ENCODE results near the gene CCDC148.

DNA sequence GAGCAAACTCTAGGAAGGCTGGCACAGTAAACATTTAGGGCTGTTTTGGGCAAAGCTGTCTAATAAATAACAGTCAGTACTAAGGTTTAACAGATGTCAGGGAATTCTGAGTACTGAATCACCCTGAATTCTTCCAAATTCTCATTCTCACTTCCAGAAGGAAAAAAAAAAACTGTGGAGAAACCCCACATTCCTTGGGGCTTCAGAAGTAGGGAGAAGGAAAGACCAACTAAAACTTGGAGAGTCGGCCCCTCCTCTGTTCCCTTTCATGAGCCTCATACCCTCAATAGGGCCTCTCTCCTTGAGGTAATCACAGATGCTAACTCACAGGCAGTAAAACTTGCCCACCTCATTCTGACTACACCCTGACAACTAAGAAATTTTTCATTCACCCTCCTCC is 62.1 kb downstream of the CCDC148 start:
- TF ChIP-seq CTCF (conservative IDR thresholded peaks at IDR 0.05; ENCODE audit: low read depth in 2 of 2) (no peak), STAT1 (IDR thresholded peaks at IDR 0.05; ENCODE audit: unreplicated experiment) (no peak), EZH2phosphoT487 (IDR thresholded peaks at IDR 0.05; ENCODE audit: unreplicated experiment) (no peak), REST (IDR thresholded peaks at IDR 0.05; ENCODE audit: unreplicated experiment) (no peak), ZNF331 (CRISPR knock-in tag; IDR thresholded peaks at IDR 0.05; ENCODE audit: low read depth) (no peak), CREB1 (CRISPR knock-in tag; IDR thresholded peaks at IDR 0.05; ENCODE audit: low read depth) (no peak), POLR2AphosphoS5 (IDR thresholded peaks at IDR 0.05; ENCODE audit: low read depth) (no peak), EZH2 (IDR thresholded peaks at IDR 0.05; ENCODE audit: low read depth, unreplicated experiment) (no peak), JUNB (IDR thresholded peaks at IDR 0.05; ENCODE audit: unreplicated experiment) (no peak), ZNF114 (CRISPR knock-in tag; IDR thresholded peaks at IDR 0.05) (no peak), NANOG (IDR thresholded peaks at IDR 0.05; ENCODE audit: borderline replicate concordance) (no peak)
- TF ChIP-seq, protein P1, sequence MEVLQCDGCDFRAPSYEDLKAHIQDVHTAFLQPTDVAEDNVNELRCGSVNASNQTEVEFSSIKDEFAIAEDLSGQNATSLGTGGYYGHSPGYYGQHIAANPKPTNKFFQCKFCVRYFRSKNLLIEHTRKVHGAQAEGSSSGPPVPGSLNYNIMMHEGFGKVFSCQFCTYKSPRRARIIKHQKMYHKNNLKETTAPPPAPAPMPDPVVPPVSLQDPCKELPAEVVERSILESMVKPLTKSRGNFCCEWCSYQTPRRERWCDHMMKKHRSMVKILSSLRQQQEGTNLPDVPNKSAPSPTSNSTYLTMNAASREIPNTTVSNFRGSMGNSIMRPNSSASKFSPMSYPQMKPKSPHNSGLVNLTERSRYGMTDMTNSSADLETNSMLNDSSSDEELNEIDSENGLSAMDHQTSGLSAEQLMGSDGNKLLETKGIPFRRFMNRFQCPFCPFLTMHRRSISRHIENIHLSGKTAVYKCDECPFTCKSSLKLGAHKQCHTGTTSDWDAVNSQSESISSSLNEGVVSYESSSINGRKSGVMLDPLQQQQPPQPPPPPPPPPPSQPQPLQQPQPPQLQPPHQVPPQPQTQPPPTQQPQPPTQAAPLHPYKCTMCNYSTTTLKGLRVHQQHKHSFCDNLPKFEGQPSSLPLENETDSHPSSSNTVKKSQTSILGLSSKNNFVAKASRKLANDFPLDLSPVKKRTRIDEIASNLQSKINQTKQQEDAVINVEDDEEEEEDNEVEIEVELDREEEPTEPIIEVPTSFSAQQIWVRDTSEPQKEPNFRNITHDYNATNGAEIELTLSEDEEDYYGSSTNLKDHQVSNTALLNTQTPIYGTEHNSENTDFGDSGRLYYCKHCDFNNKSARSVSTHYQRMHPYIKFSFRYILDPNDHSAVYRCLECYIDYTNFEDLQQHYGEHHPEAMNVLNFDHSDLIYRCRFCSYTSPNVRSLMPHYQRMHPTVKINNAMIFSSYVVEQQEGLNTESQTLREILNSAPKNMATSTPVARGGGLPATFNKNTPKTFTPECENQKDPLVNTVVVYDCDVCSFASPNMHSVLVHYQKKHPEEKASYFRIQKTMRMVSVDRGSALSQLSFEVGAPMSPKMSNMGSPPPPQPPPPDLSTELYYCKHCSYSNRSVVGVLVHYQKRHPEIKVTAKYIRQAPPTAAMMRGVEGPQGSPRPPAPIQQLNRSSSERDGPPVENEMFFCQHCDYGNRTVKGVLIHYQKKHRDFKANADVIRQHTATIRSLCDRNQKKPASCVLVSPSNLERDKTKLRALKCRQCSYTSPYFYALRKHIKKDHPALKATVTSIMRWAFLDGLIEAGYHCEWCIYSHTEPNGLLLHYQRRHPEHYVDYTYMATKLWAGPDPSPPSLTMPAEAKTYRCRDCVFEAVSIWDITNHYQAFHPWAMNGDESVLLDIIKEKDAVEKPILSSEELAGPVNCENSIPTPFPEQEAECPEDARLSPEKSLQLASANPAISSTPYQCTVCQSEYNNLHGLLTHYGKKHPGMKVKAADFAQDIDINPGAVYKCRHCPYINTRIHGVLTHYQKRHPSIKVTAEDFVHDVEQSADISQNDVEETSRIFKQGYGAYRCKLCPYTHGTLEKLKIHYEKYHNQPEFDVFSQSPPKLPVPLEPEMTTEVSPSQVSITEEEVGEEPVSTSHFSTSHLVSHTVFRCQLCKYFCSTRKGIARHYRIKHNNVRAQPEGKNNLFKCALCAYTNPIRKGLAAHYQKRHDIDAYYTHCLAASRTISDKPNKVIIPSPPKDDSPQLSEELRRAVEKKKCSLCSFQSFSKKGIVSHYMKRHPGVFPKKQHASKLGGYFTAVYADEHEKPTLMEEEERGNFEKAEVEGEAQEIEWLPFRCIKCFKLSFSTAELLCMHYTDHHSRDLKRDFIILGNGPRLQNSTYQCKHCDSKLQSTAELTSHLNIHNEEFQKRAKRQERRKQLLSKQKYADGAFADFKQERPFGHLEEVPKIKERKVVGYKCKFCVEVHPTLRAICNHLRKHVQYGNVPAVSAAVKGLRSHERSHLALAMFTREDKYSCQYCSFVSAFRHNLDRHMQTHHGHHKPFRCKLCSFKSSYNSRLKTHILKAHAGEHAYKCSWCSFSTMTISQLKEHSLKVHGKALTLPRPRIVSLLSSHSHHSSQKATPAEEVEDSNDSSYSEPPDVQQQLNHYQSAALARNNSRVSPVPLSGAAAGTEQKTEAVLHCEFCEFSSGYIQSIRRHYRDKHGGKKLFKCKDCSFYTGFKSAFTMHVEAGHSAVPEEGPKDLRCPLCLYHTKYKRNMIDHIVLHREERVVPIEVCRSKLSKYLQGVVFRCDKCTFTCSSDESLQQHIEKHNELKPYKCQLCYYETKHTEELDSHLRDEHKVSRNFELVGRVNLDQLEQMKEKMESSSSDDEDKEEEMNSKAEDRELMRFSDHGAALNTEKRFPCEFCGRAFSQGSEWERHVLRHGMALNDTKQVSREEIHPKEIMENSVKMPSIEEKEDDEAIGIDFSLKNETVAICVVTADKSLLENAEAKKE (CRISPR knock-in tag; IDR thresholded peaks at IDR 0.05), result no peak
- TF ChIP-seq, protein P2, sequence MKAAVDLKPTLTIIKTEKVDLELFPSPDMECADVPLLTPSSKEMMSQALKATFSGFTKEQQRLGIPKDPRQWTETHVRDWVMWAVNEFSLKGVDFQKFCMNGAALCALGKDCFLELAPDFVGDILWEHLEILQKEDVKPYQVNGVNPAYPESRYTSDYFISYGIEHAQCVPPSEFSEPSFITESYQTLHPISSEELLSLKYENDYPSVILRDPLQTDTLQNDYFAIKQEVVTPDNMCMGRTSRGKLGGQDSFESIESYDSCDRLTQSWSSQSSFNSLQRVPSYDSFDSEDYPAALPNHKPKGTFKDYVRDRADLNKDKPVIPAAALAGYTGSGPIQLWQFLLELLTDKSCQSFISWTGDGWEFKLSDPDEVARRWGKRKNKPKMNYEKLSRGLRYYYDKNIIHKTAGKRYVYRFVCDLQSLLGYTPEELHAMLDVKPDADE (IDR thresholded peaks at IDR 0.05), result no peak

All from GM23338 (cell line).